SK-N-SH (cell line): ENCODE data around the gene RPL37A. TPM values are rescaled to one million over a fixed set of nuclear protein-coding genes. Genes with fewer than 3 reads are reported as not detected.

Experiments
- CTCF ChIA-PET: fragments of 300-600, 350-600 bp; formaldehyde crosslinking; extraction: SDS; loops from one replicate; lab custom pipeline; 2021; lab: Yijun Ruan, JAX
- POLR2A ChIA-PET: fragments of 350-600 bp; sonication (Branson Sonifier 250); formaldehyde crosslinking; extraction: SDS; loops from one replicate; lab custom pipeline; 2020; ENCODE audit warnings: antibody characterized with exemption, inconsistent platforms; lab: Yijun Ruan, JAX
- DNase-seq: peaks from one replicate; pipeline ENCODE4 v3.0.0; 2012
- H2AFZ ChIP-seq: fragments of 200-600 bp; sonication (generic); 2 replicates; pipeline ENCODE4 v1.8.1; 2016; ENCODE audit warnings: antibody characterized with exemption, mild to moderate bottlenecking, low read depth
- H3F3A ChIP-seq: fragments of 200-600 bp; sonication (generic); replicated peaks from 2 replicates; pipeline ENCODE3; 2016; ENCODE audit warnings: antibody characterized with exemption, mild to moderate bottlenecking; ENCODE audit not compliant: insufficient read depth
- H3K27ac ChIP-seq, 2 experiments: fragments of 200-500 bp in 1 of 2; fragments of 200-600 bp in 1 of 2; sonication (Bioruptor generic) in 1 of 2; sonication (generic), shearing (Covaris generic) in 1 of 2; 2 replicates each; pipeline versions ENCODE4 v1.5.1 to v1.6.1; 2014 to 2016; ENCODE audit warnings: low read depth in 2 of 2, inconsistent platforms in 1 of 2, low read length in 1 of 2, mild to moderate bottlenecking in 1 of 2, mixed read lengths in 1 of 2
- H3K27me3 ChIP-seq: fragments of 200-600 bp; sonication (generic), shearing (Covaris generic); 2 replicates; pipeline ENCODE4 v1.6.1; 2016; ENCODE audit warnings: mixed run types; ENCODE audit not compliant: insufficient read depth
- H3K36me3 ChIP-seq, 2 experiments: fragments of 200-500 bp in 1 of 2; fragments of 200-600 bp in 1 of 2; sonication (Bioruptor generic) in 1 of 2; sonication (generic) in 1 of 2; replicated peaks in 1 of 2; 2 replicates each; pipeline versions ENCODE3 to v1.5.1; 2014 to 2016; ENCODE audit warnings: low read length in 1 of 2, mild to moderate bottlenecking in 1 of 2; ENCODE audit not compliant: insufficient read depth in 2 of 2, control insufficient read depth in 1 of 2
- H3K4me1 ChIP-seq, 2 experiments: fragments of 200-500 bp in 1 of 2; fragments of 200-600 bp in 1 of 2; sonication (Bioruptor generic) in 1 of 2; sonication (generic), shearing (Covaris generic) in 1 of 2; 2 replicates each; pipeline versions ENCODE4 v1.5.1 to v1.6.1; 2014 to 2016; ENCODE audit warnings: low read depth in 1 of 2, low read length in 1 of 2, mixed run types in 1 of 2; ENCODE audit not compliant: insufficient read depth in 2 of 2, control insufficient read depth in 1 of 2
- H3K4me2 ChIP-seq: fragments of 200-600 bp; sonication (generic), shearing (Covaris generic); 2 replicates; pipeline ENCODE4 v1.6.1; 2017; ENCODE audit warnings: mixed run types
- H3K4me3 ChIP-seq, 2 experiments: fragments of 200-500 bp in 1 of 2; fragments of 200-600 bp in 1 of 2; sonication (Bioruptor generic) in 1 of 2; sonication (generic), shearing (Covaris generic) in 1 of 2; 2 replicates each; pipeline versions ENCODE4 v1.5.1 to v1.8.1; 2014 to 2016; ENCODE audit warnings: low read depth in 2 of 2, inconsistent platforms in 1 of 2, low read length in 1 of 2, mild to moderate bottlenecking in 1 of 2, mixed read lengths in 1 of 2, moderate library complexity in 1 of 2
- H3K79me2 ChIP-seq: fragments of 200-600 bp; sonication (generic); 2 replicates; pipeline ENCODE4 v1.8.1; 2017; ENCODE audit warnings: mild to moderate bottlenecking; ENCODE audit not compliant: insufficient read depth
- H3K9ac ChIP-seq: fragments of 200-600 bp; sonication (generic); 2 replicates; pipeline ENCODE4 v1.6.1; 2017; ENCODE audit warnings: mixed run types
- H3K9me2 ChIP-seq: fragments of 200-600 bp; sonication (generic); 2 replicates; pipeline ENCODE4 v1.6.1; 2017; ENCODE audit warnings: mixed run types
- H3K9me3 ChIP-seq: fragments of 200-600 bp; sonication (generic); 2 replicates; pipeline ENCODE4 v1.6.1; 2017; ENCODE audit warnings: mixed run types, mild to moderate bottlenecking, moderate library complexity
- H4K20me1 ChIP-seq: fragments of 200-600 bp; sonication (generic); 2 replicates; pipeline ENCODE4 v1.6.1; 2017; ENCODE audit warnings: mild to moderate bottlenecking, mixed run types; ENCODE audit not compliant: insufficient read depth
- GATA2 ChIP-seq: sonication (generic); formaldehyde crosslinking; IDR thresholded peaks from 2 replicates; pipeline ENCODE4 v1.5.0; 2020; ENCODE audit warnings: mild to moderate bottlenecking, missing genetic modification reagents
- MAX ChIP-seq: IDR thresholded peaks from 2 replicates; pipeline ENCODE4 v1.4.0; 2012; ENCODE audit warnings: low read depth
- POLR2AphosphoS5 ChIP-seq: IDR thresholded peaks from 2 replicates; pipeline ENCODE4 v1.6.1; 2012; ENCODE audit warnings: low read depth, low read length
- RCOR1 ChIP-seq: fragments of 150-350 bp; IDR thresholded peaks from 2 replicates; pipeline ENCODE4 v1.6.1; 2017; ENCODE audit warnings: antibody characterized with exemption, low read length
- RFX5 ChIP-seq: IDR thresholded peaks from 2 replicates; pipeline ENCODE4 v1.6.1; 2012; ENCODE audit warnings: mild to moderate bottlenecking, improper control_type of control experiment, low read length
- SIN3A ChIP-seq: IDR thresholded peaks from 2 replicates; pipeline ENCODE4 v1.6.1; 2012; ENCODE audit warnings: low read depth, mild to moderate bottlenecking, low read length, moderate library complexity, borderline replicate concordance
- TAF1 ChIP-seq: IDR thresholded peaks from 2 replicates; pipeline ENCODE4 v1.6.1; 2012; ENCODE audit warnings: low read depth, mild to moderate bottlenecking, low read length, moderate library complexity, borderline replicate concordance
- TCF12 ChIP-seq: IDR thresholded peaks from 2 replicates; pipeline ENCODE4 v1.4.0; 2012
- USF2 ChIP-seq: fragments of 150-350 bp; IDR thresholded peaks from 2 replicates; pipeline ENCODE4 v1.6.1; 2017; ENCODE audit warnings: antibody characterized with exemption, low read length, low read depth, borderline replicate concordance
- YY1 ChIP-seq: IDR thresholded peaks from 2 replicates; pipeline ENCODE4 v1.4.0; 2012; ENCODE audit warnings: low read depth, mild to moderate bottlenecking
- WGBS: methylation state at CpG from one replicate; pipeline ENCODE4 v1.1.6; 2017; ENCODE audit warnings: low lambda C conversion rate; 5-methylcytosine and 5-hydroxymethylcytosine counted together
- polyA plus RNA-seq, 3 experiments: library from polyadenylated mRNA; depleted of rRNA; stranded (reverse); fragments of >200 nt; gene quantifications; 2 replicates each; pipeline ENCODE4 v1.2.3, GENCODE V29; 2012
- TF ChIP-seq, protein P1 (sequence below): fragments of 200-600 bp; sonication (generic); IDR thresholded peaks from 2 replicates; pipeline ENCODE4 v1.6.1; 2017; ENCODE audit warnings: antibody characterized with exemption, mild to moderate bottlenecking, moderate library complexity

Gene RPL37A
- polyA plus RNA-seq, 1 of the 3 experiments (the other 2 are of a cell fraction) = 2,018 TPM

DNA sequence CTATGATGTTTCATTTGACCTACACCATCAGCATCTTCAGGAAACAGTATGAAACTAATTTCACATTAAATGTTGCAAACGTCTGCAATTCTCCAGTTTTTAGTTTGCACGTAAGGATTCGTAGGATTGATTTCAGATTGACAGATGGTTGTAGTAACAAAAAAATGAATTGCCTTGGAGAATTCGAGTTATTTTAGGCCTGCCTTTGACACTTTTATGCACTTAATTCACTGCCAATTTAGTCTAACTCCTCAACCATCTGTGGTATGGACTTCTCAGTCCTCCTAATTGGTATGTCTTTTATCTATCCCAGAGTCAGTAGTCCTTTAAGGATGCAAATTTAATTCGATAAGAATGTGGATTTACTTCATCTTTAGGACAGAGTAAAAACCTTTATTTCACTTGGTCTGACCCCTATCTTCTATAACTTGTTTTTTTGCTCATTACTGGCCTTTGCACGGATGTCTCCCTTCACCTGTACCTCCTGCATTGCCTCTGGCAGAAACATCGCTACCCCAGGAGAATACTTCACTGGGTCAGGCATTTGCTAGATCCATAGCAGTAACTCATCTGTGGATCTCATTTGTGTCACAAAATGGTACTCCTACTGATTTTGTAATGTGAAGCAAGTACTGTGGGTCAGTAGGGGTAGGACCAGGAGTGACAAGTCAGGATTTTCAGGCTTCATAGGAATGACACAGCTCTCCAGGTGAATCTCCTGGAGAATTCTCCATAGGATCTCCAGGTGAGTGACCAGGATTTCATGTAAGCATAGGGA, 3.9 kb downstream of the RPL37A start:
- no peak overlapping the region for H2AFZ ChIP-seq
- H3K9me2 ChIP-seq = no peaks in the 10 kb centered on the region
- no peak overlapping the region for H3K4me3 ChIP-seq
- POLR2A ChIA-PET = no interaction called here
- peaks cover 55 to 69% of the 10 kb centered on the region in 2 experiments for H3K36me3 ChIP-seq
- no peaks in the 10 kb centered on the region for H3K27me3 ChIP-seq
- peaks cover 46% of the 10 kb centered on the region for H4K20me1 ChIP-seq
- H3K27ac ChIP-seq = peak overlapping the region; percentile 3 to 13; a peak in 1 of 4 replicates
- DNase-seq = no peak
- H3K9ac ChIP-seq = no peak overlapping the region
- 70% methylated on average over 7 of the region's 7 CpGs for WGBS
- CTCF ChIA-PET = interaction anchor here (2.2 to 2.9 kb wide), 3 partner anchors 14 to 164 kb away, joined by 7 to 12 read pairs (median 10); no protein-coding TSS in a partner anchor
- H3K4me2 ChIP-seq = peak overlapping the region; percentile 96; the same call in 1 of the 2 replicates
- TF ChIP-seq POLR2AphosphoS5 = no peak; the same call in 1 of the 2 replicates
- no peak for TF ChIP-seq GATA2 (CRISPR knock-in tag)
- TF ChIP-seq TAF1 = no peak
- TF ChIP-seq YY1 = no peak
- TF ChIP-seq, protein P1, sequence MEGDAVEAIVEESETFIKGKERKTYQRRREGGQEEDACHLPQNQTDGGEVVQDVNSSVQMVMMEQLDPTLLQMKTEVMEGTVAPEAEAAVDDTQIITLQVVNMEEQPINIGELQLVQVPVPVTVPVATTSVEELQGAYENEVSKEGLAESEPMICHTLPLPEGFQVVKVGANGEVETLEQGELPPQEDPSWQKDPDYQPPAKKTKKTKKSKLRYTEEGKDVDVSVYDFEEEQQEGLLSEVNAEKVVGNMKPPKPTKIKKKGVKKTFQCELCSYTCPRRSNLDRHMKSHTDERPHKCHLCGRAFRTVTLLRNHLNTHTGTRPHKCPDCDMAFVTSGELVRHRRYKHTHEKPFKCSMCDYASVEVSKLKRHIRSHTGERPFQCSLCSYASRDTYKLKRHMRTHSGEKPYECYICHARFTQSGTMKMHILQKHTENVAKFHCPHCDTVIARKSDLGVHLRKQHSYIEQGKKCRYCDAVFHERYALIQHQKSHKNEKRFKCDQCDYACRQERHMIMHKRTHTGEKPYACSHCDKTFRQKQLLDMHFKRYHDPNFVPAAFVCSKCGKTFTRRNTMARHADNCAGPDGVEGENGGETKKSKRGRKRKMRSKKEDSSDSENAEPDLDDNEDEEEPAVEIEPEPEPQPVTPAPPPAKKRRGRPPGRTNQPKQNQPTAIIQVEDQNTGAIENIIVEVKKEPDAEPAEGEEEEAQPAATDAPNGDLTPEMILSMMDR = no peak
- TF ChIP-seq RFX5 = no peak
- TF ChIP-seq MAX = no peak
- TF ChIP-seq RCOR1 = no peak
- no peak for TF ChIP-seq TCF12
- H3K4me1 ChIP-seq = peaks cover 24 to 25% of the 10 kb centered on the region in 2 experiments
- peaks cover 76% of the 10 kb centered on the region for H3F3A ChIP-seq
- H3K9me3 ChIP-seq = no peaks in the 10 kb centered on the region
- peaks cover 62% of the 10 kb centered on the region for H3K79me2 ChIP-seq

- H3K9me2 ChIP-seq = no peaks in the 10 kb centered on the region
- ChIA-PET POLR2A (no interaction called here), CTCF (interaction anchor here (2.2 to 2.9 kb wide), 2 partner anchors 13 to 164 kb away, joined by 10 to 12 read pairs; no protein-coding TSS in a partner anchor)
- WGBS = 63% methylated on average over 6 of the region's 6 CpGs
- H2AFZ ChIP-seq = no peak overlapping the region
- TF ChIP-seq USF2 (no peak), SIN3A (peak; percentile 43; the same call in 1 of the 2 replicates), POLR2AphosphoS5 (peak; percentile 65), RFX5 (no peak)
- H3K36me3 ChIP-seq = peaks cover 55 to 69% of the 10 kb centered on the region in 2 experiments
- no peak overlapping the region for H3K4me3 ChIP-seq
- DNase-seq = no peak
- H3K9ac ChIP-seq = no peak overlapping the region
- peak overlapping the region in 1 of 2 experiments; percentile 3; a peak in 1 of 4 replicates for H3K27ac ChIP-seq
- H3K4me2 ChIP-seq = peak overlapping the region; percentile 32; the same call in 1 of the 2 replicates
- peaks cover 56% of the 10 kb centered on the region for H3K79me2 ChIP-seq
- H4K20me1 ChIP-seq = peaks cover 46% of the 10 kb centered on the region
- H3K27me3 ChIP-seq = no peaks in the 10 kb centered on the region
- no peaks in the 10 kb centered on the region for H3K9me3 ChIP-seq
- peaks cover 19 to 21% of the 10 kb centered on the region in 2 experiments for H3K4me1 ChIP-seq
- peaks cover 76% of the 10 kb centered on the region for H3F3A ChIP-seq
These were observed 4.5 kb downstream of the RPL37A start for GRCh38 chr2:216503159-216503629.
